PC-9 (cell line): ENCODE measurements around the gene CCDC167. TPM values are rescaled to one million over a fixed set of nuclear protein-coding genes. Genes with fewer than 3 reads are reported as not detected.

Experiments
- BruUV-seq: library from RNA; stranded (reverse); fragments of 400-500 nt; replicated peaks from 2 replicates; lab custom pipeline; 2021; lab: Mats Ljungman, UMichigan
- CTCF ChIA-PET: fragments of 300-600 bp; sonication (Branson Sonifier 250); formaldehyde crosslinking; loops from one replicate; lab custom pipeline; 2022; ENCODE audit warnings: antibody characterized with exemption; lab: Charles Lee
- POLR2A ChIA-PET: fragments of 300-600 bp; sonication (Branson Sonifier 250); formaldehyde crosslinking; loops from one replicate; lab custom pipeline; 2022; ENCODE audit warnings: antibody characterized with exemption; ENCODE audit not compliant: unreplicated experiment; lab: Charles Lee
- DNase-seq, 2 experiments: peaks; one replicate each; pipeline versions ENCODE4 v3.0.0 to v3.0.0-alpha.2; 2015 to 2022; ENCODE audit warnings: mixed read lengths in 1 of 2
- H2AFZ ChIP-seq: fragments of 200-600 bp; sonication (generic); 2 replicates; pipeline ENCODE4 v1.8.1; 2017; ENCODE audit warnings: antibody characterized with exemption
- H3F3A ChIP-seq: fragments of 200-600 bp; sonication (generic); 2 replicates; pipeline ENCODE4 v1.8.1; 2017; ENCODE audit warnings: antibody characterized with exemption, mild to moderate bottlenecking, low read depth; ENCODE audit not compliant: insufficient read depth
- H3K27ac ChIP-seq: fragments of 200-600 bp; sonication (generic); 2 replicates; pipeline ENCODE4 v1.6.1; 2016; ENCODE audit warnings: mixed run types
- H3K27me3 ChIP-seq: fragments of 200-600 bp; sonication (generic); 2 replicates; pipeline ENCODE4 v1.6.1; 2016; ENCODE audit warnings: low read depth, mixed run types; ENCODE audit not compliant: insufficient read depth
- H3K36me3 ChIP-seq: fragments of 200-600 bp; sonication (generic); 2 replicates; pipeline ENCODE4 v1.6.1; 2016; ENCODE audit warnings: low read depth, mixed run types
- H3K4me1 ChIP-seq: fragments of 200-600 bp; sonication (generic); replicated peaks from 2 replicates; pipeline ENCODE4 v1.6.1; 2016; ENCODE audit warnings: mixed run types; ENCODE audit not compliant: insufficient read depth
- H3K4me2 ChIP-seq: fragments of 200-600 bp; sonication (generic); 2 replicates; pipeline ENCODE4 v1.6.1; 2017; ENCODE audit warnings: mixed run types
- H3K4me3 ChIP-seq: fragments of 200-600 bp; sonication (generic); 2 replicates; pipeline ENCODE4 v1.6.1; 2016; ENCODE audit warnings: mixed run types
- H3K79me2 ChIP-seq: fragments of 200-600 bp; sonication (generic); 2 replicates; pipeline ENCODE4 v1.6.1; 2017; ENCODE audit warnings: low read depth, mixed run types
- H3K9me2 ChIP-seq: fragments of 200-600 bp; sonication (generic); 2 replicates; pipeline ENCODE4 v1.8.1; 2017; ENCODE audit warnings: mild to moderate bottlenecking; ENCODE audit not compliant: insufficient read depth
- H3K9me3 ChIP-seq: fragments of 200-600 bp; sonication (generic); 2 replicates; pipeline ENCODE4 v1.8.1; 2016; ENCODE audit warnings: low read depth; ENCODE audit not compliant: insufficient read depth
- H4K20me1 ChIP-seq: fragments of 200-600 bp; sonication (generic); 2 replicates; pipeline ENCODE4 v1.8.1; 2017; ENCODE audit not compliant: insufficient read depth
- EZH2 ChIP-seq: fragments of 200-600 bp; sonication (generic); IDR thresholded peaks from 2 replicates; pipeline ENCODE4 v1.8.0; 2017; ENCODE audit warnings: antibody characterized with exemption, low read depth
- intact Hi-C: fragments of 100-400 bp; cut with micrococcal nuclease; formaldehyde crosslinking; loops from one replicate; pipeline ENCODE4 v1.10.0; 2022; ENCODE audit not compliant: unreplicated experiment
- total RNA-seq: library from RNA; stranded (reverse); gene quantifications from 2 replicates; pipeline ENCODE4 v1.2.3, GENCODE V29; 2021
- TF ChIP-seq, protein P1 (sequence below): fragments of 200-600 bp; sonication (generic); conservative IDR thresholded peaks from 2 replicates; pipeline ENCODE4 v1.6.1; 2017; ENCODE audit warnings: mixed run types, antibody characterized with exemption, mild to moderate bottlenecking, moderate library complexity

CCDC167 gene
- total RNA-seq, 1 experiment from 2014 or later = 29.4 TPM

DNA sequence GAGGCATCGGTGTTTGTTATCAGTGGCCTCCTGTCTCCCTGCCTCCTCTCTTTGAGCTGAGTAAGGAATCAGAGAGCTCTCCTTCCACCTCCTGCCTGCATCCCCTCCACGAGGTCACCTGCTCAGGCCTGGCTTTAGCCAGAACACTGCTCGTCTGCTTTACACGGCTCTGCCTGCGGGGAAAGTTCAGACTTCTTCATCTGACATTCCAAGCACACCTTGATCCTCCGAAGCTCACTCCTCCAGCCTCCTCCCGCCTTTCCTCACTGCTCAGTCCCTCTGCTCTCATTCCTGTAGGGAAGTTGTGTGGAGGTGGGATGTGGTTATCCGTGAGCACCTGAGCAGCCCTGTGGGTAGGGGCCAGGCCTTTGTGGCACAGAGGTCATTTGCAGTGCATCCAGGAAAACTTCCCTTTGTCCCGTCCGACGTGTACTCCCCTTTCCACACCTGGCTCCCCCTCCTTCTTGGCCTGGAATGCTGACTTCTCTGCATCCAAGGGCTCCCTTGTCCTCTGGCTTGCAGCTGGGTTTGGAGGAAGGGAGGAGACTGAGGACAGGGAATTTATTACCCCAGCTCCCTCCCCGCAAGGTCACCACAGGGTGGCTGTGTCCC is 12.8 kb upstream of the CCDC167 start:
- Histone ChIP-seq H3K79me2 (no peaks in the 10 kb centered on the region), H3K4me2 (no peak overlapping the region), H3K4me1 (peaks cover 17% of the 10 kb centered on the region), H3K4me3 (no peak overlapping the region), H4K20me1 (no peaks in the 10 kb centered on the region), H3K36me3 (no peaks in the 10 kb centered on the region), H3K27ac (no peak overlapping the region), H3F3A (peaks cover 11% of the 10 kb centered on the region; the same call in 1 of the 2 replicates), H3K9me3 (no peaks in the 10 kb centered on the region), H3K27me3 (0 out of 2 replicates have a peak, but pooled peaks cover 6% of the 10 kb centered on the region), H2AFZ (no peak overlapping the region), H3K9me2 (no peaks in the 10 kb centered on the region)
- no TSS peak for BruUV-seq
- intact Hi-C loops = no loop called here
- POLR2A ChIA-PET = no interaction called here
- DNase-seq = no peak
- no peak for TF ChIP-seq EZH2
- TF ChIP-seq, protein P1, sequence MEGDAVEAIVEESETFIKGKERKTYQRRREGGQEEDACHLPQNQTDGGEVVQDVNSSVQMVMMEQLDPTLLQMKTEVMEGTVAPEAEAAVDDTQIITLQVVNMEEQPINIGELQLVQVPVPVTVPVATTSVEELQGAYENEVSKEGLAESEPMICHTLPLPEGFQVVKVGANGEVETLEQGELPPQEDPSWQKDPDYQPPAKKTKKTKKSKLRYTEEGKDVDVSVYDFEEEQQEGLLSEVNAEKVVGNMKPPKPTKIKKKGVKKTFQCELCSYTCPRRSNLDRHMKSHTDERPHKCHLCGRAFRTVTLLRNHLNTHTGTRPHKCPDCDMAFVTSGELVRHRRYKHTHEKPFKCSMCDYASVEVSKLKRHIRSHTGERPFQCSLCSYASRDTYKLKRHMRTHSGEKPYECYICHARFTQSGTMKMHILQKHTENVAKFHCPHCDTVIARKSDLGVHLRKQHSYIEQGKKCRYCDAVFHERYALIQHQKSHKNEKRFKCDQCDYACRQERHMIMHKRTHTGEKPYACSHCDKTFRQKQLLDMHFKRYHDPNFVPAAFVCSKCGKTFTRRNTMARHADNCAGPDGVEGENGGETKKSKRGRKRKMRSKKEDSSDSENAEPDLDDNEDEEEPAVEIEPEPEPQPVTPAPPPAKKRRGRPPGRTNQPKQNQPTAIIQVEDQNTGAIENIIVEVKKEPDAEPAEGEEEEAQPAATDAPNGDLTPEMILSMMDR = no peak
- CTCF ChIA-PET = no interaction called here

GRCh38 chr6:37511910-37512399 is 12.3 kb upstream of the CCDC167 start:
- Histone ChIP-seq H3K36me3 (no peaks in the 10 kb centered on the region), H2AFZ (no peak overlapping the region), H3K27me3 (0 out of 2 replicates have a peak, but pooled peaks cover 6% of the 10 kb centered on the region), H3K79me2 (no peaks in the 10 kb centered on the region), H3K4me1 (peaks cover 17% of the 10 kb centered on the region), H3F3A (peaks cover 11% of the 10 kb centered on the region; the same call in 1 of the 2 replicates), H3K27ac (no peak overlapping the region), H4K20me1 (no peaks in the 10 kb centered on the region), H3K4me2 (no peak overlapping the region), H3K9me3 (no peaks in the 10 kb centered on the region), H3K4me3 (no peak overlapping the region), H3K9me2 (no peaks in the 10 kb centered on the region)
- intact Hi-C loops = no loop called here
- TF ChIP-seq, protein P1 = no peak
- TF ChIP-seq EZH2 = no peak
- ChIA-PET CTCF (no interaction called here), POLR2A (no interaction called here)
- no peak for DNase-seq
- no TSS peak for BruUV-seq

DNA sequence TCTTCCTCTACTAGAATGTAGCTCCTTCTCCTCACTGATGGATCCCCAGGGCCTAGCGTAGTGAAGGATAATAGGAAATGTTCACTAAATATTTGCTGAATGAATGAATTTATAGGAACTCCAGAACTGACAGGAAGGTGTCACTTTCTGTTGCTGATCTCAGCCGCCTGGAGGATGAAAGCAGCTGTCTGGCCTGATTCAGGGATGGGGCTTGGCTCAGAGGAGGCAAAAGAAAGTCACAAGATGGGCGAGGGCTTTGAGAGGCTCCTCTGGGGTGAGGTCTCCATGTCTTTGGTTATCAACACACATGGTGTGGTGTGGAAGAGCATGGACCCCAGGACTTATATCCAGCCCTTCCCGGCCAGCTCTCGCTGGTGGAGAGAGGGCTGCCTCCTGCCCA is 11.5 kb upstream of the CCDC167 start:
- H3K9me2 ChIP-seq = no peaks in the 10 kb centered on the region
- H3K36me3 ChIP-seq = no peaks in the 10 kb centered on the region
- 0 out of 2 replicates have a peak, but pooled peaks cover 6% of the 10 kb centered on the region for H3K27me3 ChIP-seq
- no peak overlapping the region for H3K4me3 ChIP-seq
- BruUV-seq = no TSS peak
- intact Hi-C loops = no loop called here
- no peaks in the 10 kb centered on the region for H3K79me2 ChIP-seq
- no peaks in the 10 kb centered on the region for H4K20me1 ChIP-seq
- H3K27ac ChIP-seq = no peak overlapping the region
- TF ChIP-seq EZH2 = no peak
- TF ChIP-seq, protein P1 = no peak
- POLR2A ChIA-PET = no interaction called here
- peaks cover 11% of the 10 kb centered on the region for H3K4me1 ChIP-seq
- CTCF ChIA-PET = no interaction called here
- DNase-seq = no peak
- H3F3A ChIP-seq = peaks cover 9% of the 10 kb centered on the region; the same call in 1 of the 2 replicates
- H3K9me3 ChIP-seq = no peaks in the 10 kb centered on the region
- no peak overlapping the region for H3K4me2 ChIP-seq
- no peak overlapping the region for H2AFZ ChIP-seq
